ENCODE data around the gene DQX1.

GRCh38 chr2:74527741-74528140 is 1.7 kb upstream of the DQX1 start:
- no peak for TF ChIP-seq POLR2A (IDR thresholded peaks at IDR 0.05)
- TF ChIP-seq, protein P1, sequence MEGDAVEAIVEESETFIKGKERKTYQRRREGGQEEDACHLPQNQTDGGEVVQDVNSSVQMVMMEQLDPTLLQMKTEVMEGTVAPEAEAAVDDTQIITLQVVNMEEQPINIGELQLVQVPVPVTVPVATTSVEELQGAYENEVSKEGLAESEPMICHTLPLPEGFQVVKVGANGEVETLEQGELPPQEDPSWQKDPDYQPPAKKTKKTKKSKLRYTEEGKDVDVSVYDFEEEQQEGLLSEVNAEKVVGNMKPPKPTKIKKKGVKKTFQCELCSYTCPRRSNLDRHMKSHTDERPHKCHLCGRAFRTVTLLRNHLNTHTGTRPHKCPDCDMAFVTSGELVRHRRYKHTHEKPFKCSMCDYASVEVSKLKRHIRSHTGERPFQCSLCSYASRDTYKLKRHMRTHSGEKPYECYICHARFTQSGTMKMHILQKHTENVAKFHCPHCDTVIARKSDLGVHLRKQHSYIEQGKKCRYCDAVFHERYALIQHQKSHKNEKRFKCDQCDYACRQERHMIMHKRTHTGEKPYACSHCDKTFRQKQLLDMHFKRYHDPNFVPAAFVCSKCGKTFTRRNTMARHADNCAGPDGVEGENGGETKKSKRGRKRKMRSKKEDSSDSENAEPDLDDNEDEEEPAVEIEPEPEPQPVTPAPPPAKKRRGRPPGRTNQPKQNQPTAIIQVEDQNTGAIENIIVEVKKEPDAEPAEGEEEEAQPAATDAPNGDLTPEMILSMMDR (IDR thresholded peaks at IDR 0.05) = no peak
